ENCODE data around the gene DHX34. TPM values are rescaled to one million over a fixed set of nuclear protein-coding genes. Genes with fewer than 3 reads are reported as not detected.
A peak's percentile ranks its signal among the peaks of the same experiment; 100 is the strongest.

Gene DHX34
- total and polyA plus RNA-seq, 9 of the 15 experiments (the other 6 are each of a cell fraction or from before 2014, with no cell fraction given): 0.36 to 42.0 (median 15.0) TPM

GRCh38 chr19:47428177-47428894 is 79.2 kb downstream of the DHX34 start (continued):
- TF ChIP-seq ZBTB34 (CRISPR knock-in tag; IDR thresholded peaks at IDR 0.05) (no peak), YBX1 (IDR thresholded peaks at IDR 0.05) (no peak), RBM25 (IDR thresholded peaks at IDR 0.05; ENCODE audit: low read depth, low read length, severe bottlenecking) (no peak), ZNF696 (CRISPR knock-in tag; conservative IDR thresholded peaks at IDR 0.05) (no peak), KDM2B (CRISPR knock-in tag; IDR thresholded peaks at IDR 0.05) (no peak), MAZ (CRISPR knock-in tag; conservative IDR thresholded peaks at IDR 0.05 in 1 of 2, IDR thresholded peaks at IDR 0.05 in 1 of 2) (no peak), VEZF1 (CRISPR knock-in tag; IDR thresholded peaks at IDR 0.05) (0 out of 2 replicates have a peak, but pooled peaks have one; percentile 33), PRDM10 (IDR thresholded peaks at IDR 0.05; ENCODE audit: partially characterized antibody) (peak; percentile 49), RBM22 (IDR thresholded peaks at IDR 0.05; ENCODE audit: low read depth, low read length, poor library complexity, severe bottlenecking) (no peak), USF1 (CRISPR knock-in tag; IDR thresholded peaks at IDR 0.05) (peak; percentile 34; the same call in 1 of the 2 replicates), RBM17 (IDR thresholded peaks at IDR 0.05; ENCODE audit: borderline replicate concordance, low read depth, low read length) (no peak), ZNF444 (CRISPR knock-in tag; IDR thresholded peaks at IDR 0.05) (no peak), ARID1B (IDR thresholded peaks at IDR 0.05) (no peak), HOMEZ (CRISPR knock-in tag; IDR thresholded peaks at IDR 0.05) (no peak), POLR3A (IDR thresholded peaks at IDR 0.05; ENCODE audit: borderline replicate concordance, extremely low read depth, insufficient read depth, insufficient read length) (no peak), SAFB2 (IDR thresholded peaks at IDR 0.05; ENCODE audit: borderline replicate concordance, low read depth, low read length, severe bottlenecking) (no peak), ZNF668 (CRISPR knock-in tag; IDR thresholded peaks at IDR 0.05) (no peak)
